HS-5 (cell line): ENCODE data around the gene BOD1L1.

Experiments
- DNase-seq: peaks from one replicate; pipeline ENCODE4 v3.0.0-alpha.2; 2012; ENCODE audit warnings: low read depth

Gene BOD1L1

DNA sequence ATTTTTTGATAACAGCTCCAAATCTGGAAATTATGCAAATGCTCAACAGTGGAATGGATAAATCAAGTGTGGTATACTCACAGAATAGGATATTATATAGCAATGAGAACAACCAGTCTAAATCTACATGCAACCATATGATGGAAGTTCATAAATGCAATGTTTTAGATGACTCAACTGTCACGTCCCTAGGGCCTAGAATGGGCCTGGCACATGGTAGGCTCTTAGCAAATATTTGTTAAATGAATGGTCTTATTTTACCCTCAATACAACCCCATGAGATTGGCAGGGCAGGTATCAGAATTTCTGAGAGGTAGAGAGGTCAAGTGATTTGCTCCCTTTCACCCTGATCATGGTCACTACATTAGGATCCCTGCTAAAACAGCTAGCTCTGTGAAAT lies 68.6 kb downstream of the BOD1L1 start:
- DNase-seq: no peak

DNA sequence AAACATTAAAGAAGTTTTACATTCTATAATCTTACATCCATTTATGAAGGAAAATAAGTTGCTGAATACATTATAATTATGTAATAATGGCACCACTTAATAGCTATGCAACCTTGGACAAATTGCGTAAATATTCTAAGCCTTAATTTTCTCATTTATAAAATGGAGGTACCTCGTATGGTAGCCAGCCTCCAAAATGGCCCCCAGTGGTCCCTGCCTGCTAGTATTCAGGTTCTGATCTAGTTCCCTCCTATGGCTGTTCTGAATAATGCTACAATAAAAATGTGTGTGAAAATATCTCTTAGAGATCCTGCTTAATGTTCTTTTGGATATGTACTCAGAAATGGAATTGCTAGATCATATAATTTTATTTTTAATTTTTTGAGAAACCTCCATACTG lies 72.2 kb downstream of the BOD1L1 start:
- no peak for DNase-seq

DNA sequence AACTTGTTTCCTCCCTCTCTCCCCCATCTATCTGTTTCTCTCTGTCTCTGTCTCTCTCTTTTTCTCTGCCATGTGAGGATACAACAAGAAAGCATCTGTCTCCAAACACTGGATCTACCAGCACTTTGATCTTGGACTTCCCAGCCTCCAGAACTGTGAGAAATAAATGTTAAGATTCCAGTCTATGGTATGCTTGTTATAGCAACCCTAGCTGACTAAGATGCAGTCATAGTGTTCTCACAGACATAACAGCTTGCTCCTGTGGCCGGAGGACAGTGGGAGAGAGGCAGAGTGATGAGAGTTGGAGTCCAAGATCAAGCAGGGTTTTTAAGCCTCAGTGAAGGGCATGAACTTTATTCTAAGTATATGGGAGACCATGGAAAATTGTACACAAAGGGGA lies 74.4 kb downstream of the BOD1L1 start:
- no peak for DNase-seq

DNA sequence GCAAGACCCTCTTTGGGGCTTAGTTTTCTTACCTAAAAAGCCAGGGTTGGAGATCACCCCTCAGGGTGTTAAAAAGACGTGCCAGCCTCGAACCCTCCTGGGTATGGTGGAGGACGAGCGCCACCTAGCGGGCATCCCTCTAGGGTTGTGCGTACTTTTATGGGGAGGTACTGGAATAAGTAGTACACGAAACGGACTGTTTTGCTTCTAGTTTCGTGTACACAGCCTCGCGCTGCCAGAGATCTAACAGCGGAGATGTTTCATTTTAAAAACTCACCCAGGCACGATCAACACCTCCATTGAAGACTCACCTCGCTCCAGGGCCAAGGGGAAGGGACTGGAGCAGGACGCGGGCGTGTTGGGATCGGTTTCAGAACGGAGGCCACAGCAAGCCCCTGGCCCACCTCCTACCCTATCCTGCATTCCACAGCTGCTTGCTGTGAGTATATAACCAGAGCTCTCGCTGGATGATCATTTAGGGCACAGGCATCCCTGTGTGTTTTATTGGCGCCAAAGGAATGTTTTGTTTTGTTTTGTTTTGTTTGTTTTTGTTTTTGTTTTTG lies 78.5 kb downstream of the BOD1L1 start:
- DNase-seq: peak; percentile 50

GRCh38 chr4:13548059-13548983 lies 79.2 kb downstream of the BOD1L1 start:
- DNase-seq: no peak

GRCh38 chr4:13547485-13548041 lies 80.0 kb downstream of the BOD1L1 start:
- DNase-seq: no peak

DNA sequence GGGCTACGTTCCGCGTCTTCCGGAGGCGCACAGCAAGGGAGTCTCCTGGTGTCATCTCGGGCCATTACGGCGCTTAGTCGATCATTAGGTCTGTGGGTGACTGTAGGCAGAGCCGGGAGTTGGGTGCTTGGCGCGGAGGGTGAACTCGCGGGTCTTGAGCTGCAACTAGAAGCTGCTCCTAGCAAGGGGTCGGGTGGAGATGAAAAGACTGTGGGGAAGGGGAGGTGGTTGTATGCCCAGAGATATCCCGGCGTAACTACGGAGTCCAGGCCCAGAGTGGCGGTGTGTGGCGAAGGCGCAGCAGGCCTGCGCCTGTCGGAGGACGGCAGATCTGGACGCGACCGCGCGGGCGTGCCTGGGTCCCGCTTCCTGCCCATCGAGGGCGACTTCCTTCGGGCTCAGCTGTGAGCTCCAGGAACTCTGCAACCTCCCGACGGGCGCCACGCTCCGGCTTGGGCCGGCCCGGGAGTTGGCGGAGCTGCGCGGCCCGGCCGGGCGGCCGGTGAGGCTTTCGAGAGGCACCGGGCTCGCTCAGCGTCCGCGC lies 80.5 kb downstream of the BOD1L1 start:
- DNase-seq: no peak

- no peak for DNase-seq
Observed at GRCh38 chr4:13546142-13546940, 81.2 kb downstream of the BOD1L1 start.

DNA sequence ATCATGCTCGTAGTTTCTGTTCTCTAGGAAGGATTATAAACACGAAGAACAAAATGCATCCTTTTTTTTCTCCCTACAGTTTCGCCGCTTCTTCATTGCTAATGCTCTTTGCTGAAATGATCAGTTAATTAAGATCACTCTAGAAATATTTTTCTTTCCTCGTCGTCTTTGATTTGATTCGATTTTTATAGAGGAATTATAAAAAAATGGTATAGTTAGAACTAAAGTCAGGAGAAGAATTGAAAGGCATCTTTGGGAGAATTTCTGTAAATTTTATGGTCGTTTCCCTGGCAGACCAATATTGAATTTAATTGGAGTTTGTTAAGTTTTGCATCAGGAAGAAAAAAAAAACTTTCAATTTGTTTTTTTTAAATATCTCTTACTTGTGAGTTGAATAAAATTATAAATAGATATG lies 82.1 kb downstream of the BOD1L1 start:
- DNase-seq: no peak

- peak; percentile 56 for DNase-seq
Observed at GRCh38 chr4:13544606-13545393, 82.7 kb downstream of the BOD1L1 start.

GRCh38 chr4:13543839-13544605 lies 83.5 kb downstream of the BOD1L1 start, which contains the start of gene NKX3-2:
NKX3-2 (minus strand) TSS chr4:13544508; CDS start chr4:13544414, 94 bp downstream.
- no peak for DNase-seq

DNA sequence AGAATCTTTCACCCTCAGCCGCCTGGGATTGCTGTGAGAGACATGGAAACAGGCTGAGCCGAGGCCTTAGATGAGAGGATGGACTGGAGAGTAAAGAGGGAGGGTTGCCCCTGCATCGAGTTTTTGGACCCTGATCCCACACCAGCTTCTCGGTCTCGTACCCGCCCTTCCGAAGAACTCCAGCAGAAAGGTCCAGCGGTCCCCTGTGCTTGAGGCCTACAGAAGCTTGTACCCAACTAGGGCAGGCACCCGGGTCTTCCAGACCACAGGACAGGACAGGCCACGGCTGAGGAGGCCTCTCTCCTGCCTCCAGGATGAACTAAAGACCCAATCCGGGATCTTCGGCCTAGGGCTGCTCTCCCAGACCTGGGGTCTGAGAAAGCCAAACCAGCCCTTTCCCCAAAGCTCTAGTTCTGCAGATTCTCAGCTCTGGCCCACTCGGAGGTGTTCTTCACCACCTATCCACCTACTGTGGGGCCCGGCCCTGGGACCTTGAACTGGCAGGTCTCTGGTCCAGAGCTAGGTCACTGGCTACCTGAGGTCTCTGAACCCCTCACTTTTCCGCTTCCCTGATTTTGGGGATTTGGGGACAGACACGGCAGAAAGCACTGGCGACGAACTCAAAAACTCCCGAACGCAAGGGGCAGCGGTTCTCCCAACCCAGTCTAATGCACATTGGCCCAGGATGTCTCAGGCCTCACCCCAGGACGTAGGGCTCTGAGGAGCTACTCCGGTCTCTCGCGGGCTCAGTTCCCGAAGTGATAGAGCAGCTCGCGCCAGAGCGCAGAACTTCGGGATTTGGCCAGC lies 84.3 kb downstream of the BOD1L1 start:
- no peak for DNase-seq

- DNase-seq: no peak
Observed at GRCh38 chr4:13542577-13543031, 84.9 kb downstream of the BOD1L1 start.

DNA sequence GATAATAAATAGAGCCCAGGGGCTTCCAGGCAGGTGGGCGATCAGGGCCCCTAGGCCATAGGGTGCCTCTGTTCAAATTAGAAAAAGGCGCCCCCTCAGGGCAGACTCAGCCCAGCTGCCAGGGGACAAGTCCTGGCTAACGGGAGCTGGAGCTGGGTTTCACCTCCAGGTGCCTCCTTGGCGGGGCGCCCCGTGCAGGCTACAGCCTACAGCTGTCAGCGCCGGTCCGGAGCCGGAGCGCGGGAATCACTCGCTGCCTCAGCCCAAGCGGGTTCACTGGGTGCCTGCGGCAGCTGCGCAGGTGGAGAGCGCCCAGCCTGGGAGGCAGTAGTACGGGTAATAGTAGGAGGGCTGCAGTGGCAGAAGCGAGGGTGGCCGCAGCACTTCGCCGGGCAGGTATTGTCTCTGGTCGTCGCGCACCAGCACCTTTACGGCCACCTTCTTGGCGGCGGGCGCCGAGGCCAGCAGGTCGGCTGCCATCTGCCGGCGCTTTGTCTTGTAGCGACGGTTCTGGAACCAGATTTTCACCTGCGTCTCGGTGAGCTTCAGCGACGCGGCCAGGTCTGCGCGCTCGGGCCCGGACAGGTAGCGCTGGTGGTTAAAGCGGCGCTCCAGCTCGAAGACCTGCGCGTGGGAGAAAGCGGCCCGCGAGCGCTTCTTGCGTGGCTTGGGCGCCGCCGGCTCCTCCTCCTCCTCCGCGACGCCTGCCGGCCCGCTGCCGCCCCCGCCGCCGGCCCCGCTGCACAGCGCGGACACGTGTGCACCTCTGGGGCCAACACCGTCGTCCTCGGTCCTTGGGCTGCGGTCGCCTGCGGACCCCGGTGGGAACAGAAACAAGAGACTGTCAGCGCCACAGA lies 85.6 kb downstream of the BOD1L1 start:
- no peak for DNase-seq

DNA sequence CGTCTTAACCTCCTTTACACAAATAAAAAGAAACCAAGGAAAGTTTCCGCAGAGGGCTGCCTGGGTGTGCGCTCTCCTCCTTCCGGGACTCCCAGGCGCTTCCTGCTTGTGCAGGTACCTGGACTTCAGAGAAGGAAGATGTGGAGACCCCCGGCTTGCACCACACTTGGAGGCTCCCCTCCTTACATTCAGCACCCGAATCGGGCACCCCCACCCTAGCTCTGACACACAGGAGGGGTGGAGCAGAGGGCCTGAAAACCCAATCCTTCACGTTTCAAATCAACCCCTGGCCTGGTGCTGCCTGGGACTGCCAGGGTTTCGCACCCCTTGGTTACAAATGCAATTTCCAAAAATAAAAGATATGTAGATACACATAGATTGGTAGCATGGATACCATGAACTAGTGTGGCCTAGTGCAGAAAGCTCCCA lies 86.3 kb downstream of the BOD1L1 start:
- DNase-seq: no peak

GRCh38 chr4:13540446-13541175 lies 86.9 kb downstream of the BOD1L1 start:
- no peak for DNase-seq

DNA sequence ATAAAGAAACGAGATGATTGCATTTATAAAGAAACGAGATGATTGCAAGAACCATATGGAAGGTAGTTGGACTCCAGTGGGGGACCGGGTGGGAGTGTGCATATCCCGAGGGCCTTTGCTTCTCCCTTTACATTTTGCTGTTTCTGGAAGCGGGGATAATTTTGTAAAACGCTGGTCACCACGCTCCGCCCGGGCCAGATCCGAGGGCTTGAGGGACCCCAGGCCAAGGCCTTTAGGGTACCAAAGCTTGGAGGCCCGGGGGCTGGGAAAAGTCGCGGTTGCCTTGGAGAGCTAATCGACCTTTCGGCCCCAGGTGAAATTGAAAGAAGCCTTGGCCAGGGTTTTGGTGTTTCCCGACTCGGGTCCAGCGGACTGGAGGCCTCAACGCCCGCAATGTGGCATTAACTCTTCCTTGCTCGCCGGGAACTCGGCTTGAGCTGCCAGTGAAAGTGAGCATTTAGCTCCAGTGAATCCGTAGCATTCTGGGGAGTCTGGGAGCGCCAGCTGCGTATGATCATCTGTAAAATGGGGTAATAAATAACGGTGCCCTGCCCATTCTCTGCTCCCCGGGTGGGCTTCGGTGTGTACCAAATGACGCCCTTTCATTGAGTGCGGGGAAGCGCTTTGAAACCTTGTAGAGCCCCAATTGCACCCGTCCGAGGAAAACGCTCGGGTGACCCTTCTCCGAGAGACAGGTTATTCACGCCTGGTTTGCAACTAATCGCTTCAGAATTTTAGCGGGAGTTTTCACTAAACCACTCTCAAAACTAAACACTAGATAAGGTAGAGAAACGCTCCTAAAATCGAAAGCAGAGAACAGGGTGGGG lies 87.7 kb downstream of the BOD1L1 start:
- no peak for DNase-seq
